GM06990 (cell line): ENCODE measurements around the gene VARS2.

Experiments used
- DNase-seq: peaks from one replicate; pipeline ENCODE4 v3.0.0-alpha.2; 2011; ENCODE audit not compliant: insufficient read length; ENCODE audit errors: extremely low read depth
- H3K27me3 ChIP-seq: replicated peaks from 2 replicates; pipeline ENCODE4 v1.6.0; 2011; ENCODE audit warnings: low read length; ENCODE audit not compliant: control insufficient read depth, insufficient read depth
- H3K36me3 ChIP-seq: 2 replicates; pipeline ENCODE4 v1.5.1; 2011; ENCODE audit warnings: low read length; ENCODE audit not compliant: control insufficient read depth, insufficient read depth
- H3K4me3 ChIP-seq: replicated peaks from 2 replicates; pipeline ENCODE4 v1.5.1; 2011; ENCODE audit warnings: low read depth, mild to moderate bottlenecking, control low read depth, low read length
- TF ChIP-seq, protein P1 (sequence below): IDR thresholded peaks from 2 replicates; pipeline ENCODE4 v1.5.1; 2011; ENCODE audit warnings: low read length, control low read depth, mild to moderate bottlenecking, inconsistent platforms; ENCODE audit not compliant: insufficient read depth, poor library complexity, severe bottlenecking

The VARS2 gene

DNA sequence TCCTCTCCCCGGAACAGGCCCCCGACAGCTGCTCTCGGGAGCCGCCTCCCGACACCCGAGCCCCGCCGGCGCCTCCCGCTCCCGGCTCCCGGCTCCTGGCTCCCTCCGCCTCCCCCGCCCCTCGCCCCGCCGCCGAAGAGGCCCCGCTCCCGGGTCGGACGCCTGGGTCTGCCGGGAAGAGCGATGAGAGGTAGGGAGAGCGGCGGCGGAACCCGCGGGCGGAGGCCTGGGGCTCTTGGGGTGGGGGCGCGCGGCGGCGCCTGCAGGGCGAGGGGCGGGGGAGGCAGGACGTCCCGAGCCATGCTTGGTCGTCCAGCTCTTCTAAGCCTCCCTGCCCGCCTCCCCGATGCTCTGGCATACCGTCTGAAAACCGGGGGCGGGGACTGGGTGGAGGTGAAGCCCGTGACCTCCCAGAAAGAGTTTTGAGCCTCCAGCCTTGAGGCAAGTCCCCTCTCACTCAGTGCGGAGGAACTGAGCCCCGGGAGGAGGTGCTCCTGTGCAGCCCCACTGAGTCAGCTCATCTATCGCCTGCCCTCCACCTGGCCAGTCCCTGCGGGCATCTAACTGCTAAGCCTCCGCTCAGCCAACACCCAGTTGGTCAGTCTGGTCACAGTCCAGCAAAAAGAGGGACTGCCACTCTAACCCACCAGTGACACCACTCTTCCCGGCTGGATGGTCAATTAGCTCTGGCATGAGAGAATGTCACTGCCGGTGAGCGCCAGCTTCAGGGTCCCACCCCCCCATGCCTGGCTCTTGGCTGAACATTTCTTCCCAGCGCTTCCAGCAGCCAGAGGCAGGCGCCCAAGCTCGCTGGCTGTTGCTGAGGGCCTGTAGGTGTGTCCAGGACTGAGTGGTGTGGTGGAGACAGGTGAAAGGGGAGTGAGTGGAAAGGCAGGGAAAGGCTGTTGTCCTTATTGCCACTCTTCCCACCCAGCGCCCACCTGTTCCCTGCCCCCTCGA, 29.2 kb upstream of the VARS2 start:
- TF ChIP-seq, protein P1, sequence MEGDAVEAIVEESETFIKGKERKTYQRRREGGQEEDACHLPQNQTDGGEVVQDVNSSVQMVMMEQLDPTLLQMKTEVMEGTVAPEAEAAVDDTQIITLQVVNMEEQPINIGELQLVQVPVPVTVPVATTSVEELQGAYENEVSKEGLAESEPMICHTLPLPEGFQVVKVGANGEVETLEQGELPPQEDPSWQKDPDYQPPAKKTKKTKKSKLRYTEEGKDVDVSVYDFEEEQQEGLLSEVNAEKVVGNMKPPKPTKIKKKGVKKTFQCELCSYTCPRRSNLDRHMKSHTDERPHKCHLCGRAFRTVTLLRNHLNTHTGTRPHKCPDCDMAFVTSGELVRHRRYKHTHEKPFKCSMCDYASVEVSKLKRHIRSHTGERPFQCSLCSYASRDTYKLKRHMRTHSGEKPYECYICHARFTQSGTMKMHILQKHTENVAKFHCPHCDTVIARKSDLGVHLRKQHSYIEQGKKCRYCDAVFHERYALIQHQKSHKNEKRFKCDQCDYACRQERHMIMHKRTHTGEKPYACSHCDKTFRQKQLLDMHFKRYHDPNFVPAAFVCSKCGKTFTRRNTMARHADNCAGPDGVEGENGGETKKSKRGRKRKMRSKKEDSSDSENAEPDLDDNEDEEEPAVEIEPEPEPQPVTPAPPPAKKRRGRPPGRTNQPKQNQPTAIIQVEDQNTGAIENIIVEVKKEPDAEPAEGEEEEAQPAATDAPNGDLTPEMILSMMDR: no peak
- Histone ChIP-seq H3K27me3 (no peaks in the 10 kb centered on the region), H3K4me3 (peak overlapping the region; percentile 67), H3K36me3 (peaks cover 1% of the 10 kb centered on the region; the same call in 1 of the 2 replicates)
- DNase-seq: peak; percentile 41

DNA sequence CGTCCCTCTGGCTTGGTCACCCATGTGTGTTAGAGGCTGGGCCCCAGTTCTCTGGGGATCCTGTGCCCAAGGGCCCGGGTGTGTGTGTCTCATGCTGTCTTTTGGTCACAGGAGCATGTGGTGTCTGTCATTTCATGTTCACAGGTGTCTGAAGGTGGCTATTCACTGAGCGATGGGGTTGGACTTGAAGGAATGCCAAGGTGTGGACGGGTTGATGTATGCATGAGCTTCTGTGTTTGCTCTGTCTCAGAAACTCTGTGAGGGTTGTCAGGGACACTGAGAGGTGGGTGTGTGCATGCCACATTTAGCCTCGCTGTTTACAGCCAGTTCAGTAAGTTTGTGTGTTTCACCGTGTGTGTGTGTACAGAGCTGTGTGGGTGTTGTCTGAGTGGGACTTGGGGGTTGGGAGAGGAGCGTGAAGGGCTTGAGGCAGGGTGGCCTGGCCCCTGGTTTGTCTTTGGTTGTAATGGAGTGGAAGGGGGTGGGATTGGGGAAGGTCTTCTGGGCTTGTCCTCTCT, 28.5 kb upstream of the VARS2 start:
- Histone ChIP-seq H3K4me3 (peak overlapping the region; percentile 67), H3K27me3 (no peaks in the 10 kb centered on the region), H3K36me3 (peaks cover 5% of the 10 kb centered on the region)
- TF ChIP-seq, protein P1: no peak
- no peak for DNase-seq

DNA sequence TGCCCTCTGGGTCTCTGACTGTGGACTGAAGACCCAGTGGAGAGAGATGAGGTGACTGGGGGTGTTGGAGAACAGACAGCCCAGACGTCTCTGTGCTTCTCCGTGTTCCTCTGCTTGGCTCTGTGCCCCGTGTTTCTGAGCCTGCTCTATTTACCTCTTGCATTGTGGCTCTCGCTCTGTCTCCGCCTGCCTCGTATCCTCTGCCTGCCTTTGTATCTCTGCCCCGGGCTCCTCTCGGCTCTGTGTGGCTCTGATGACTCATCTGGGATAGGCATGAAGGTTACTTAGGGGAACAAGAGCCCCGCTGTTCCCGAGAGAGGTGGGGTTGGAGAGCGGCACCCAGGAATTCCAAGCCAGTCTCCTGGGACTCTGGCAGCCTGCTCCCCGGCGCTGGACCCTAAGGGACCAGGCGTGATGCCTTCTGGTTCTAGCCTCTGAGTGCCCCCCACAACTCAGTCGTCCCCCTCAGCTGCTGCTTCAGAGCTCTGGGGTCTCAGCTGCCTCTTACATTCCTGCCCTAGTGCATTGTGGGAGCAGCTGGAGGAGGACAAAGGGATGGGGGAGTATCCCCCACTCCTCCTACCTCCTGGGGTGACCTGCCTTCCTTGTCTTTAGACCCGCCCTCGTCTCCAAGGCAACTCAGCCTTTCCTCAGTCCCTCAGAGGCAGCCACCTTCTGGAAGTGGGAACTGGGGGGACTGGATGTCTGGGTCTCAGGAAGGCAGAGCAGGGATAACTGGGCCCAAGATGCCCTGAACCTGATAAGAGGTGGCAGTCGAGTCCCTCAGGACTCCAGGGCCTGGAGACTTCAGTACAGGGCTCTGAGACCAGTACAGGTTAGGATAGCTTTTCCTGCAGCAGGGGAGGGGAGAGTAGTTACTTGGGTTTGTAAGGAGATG, 27.8 kb upstream of the VARS2 start:
- TF ChIP-seq, protein P1: no peak
- DNase-seq: no peak
- Histone ChIP-seq H3K27me3 (no peaks in the 10 kb centered on the region), H3K36me3 (peaks cover 10% of the 10 kb centered on the region), H3K4me3 (no peak overlapping the region)

DNA sequence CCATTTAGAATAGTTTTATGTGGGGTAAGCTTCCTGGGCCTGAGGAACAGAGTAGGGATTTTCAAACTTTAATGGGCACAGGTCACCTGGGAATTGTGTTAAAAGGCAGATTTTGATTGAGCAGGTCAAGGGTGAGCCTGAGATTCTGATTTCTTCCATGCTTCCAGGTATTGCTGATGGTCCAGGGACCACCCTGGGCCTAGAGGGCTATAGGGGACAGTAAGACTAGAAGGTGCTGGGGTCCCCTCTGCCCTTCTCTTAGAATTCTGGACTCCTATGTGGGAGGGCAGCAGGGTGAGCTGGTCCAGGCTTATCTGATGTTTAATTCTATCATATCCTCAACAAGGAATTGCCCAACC, 27.2 kb upstream of the VARS2 start:
- no peak for DNase-seq

More for the DNA sequence above, 27.2 kb upstream of the VARS2 start:
- TF ChIP-seq, protein P1: no peak
- peaks cover 10% of the 10 kb centered on the region for H3K36me3 ChIP-seq
- no peak overlapping the region for H3K4me3 ChIP-seq
- H3K27me3 ChIP-seq: no peaks in the 10 kb centered on the region
